ENCODE data around the gene JPH4. TPM values are rescaled to one million over a fixed set of nuclear protein-coding genes. Genes with fewer than 3 reads are reported as not detected.

The JPH4 gene
- polyA plus RNA-seq, 1 donor (not counting 4 experiments of a cell fraction or from before 2014, with no cell fraction given) = 0.01 TPM

- H3K79me2 ChIP-seq (ENCODE audit: control insufficient read depth, insufficient read depth, low read length) = no peaks in the 10 kb centered on the region
- no peaks in the 10 kb centered on the region for H4K20me1 ChIP-seq (ENCODE audit: control insufficient read depth, extremely low read depth, insufficient read depth, low read length)
- no peak overlapping the region for H2AFZ ChIP-seq (ENCODE audit: control insufficient read depth, low read length)
- no peak overlapping the region for H3K4me3 ChIP-seq (ENCODE audit: control insufficient read depth in 2 of 3, extremely low read depth in 1 of 3, insufficient read depth in 2 of 3, low read depth in 1 of 3, low read length in 3 of 3)
- H3K27me3 ChIP-seq (ENCODE audit: control insufficient read depth, extremely low read depth, insufficient read depth, low read length) = peaks cover 15% of the 10 kb centered on the region
- H3K9me1 ChIP-seq (ENCODE audit: control insufficient read depth, extremely low read depth, insufficient read depth, low read length) = no peaks in the 10 kb centered on the region
- H3K4me2 ChIP-seq (ENCODE audit: control insufficient read depth, extremely low read depth, insufficient read depth, low read depth, low read length) = no peak overlapping the region
- H3K36me3 ChIP-seq (ENCODE audit: control insufficient read depth in 2 of 2, extremely low read depth in 1 of 2, insufficient read depth in 2 of 2, low read length in 2 of 2) = no peaks in the 10 kb centered on the region
- dilution Hi-C loops (cut with MboI; ENCODE audit: extremely low pct_ligation_motif_present, low sequenced_read_pairs) = no loop called here
- FAIRE-seq (no peak), DNase-seq (ENCODE audit: low read depth, low spot score) (no peak)
- H3K27ac ChIP-seq (ENCODE audit: control insufficient read depth, insufficient read depth, low read length) = no peak overlapping the region
- no peaks in the 10 kb centered on the region for H3K9me3 ChIP-seq (ENCODE audit: control insufficient read depth, low read depth, low read length)
- peaks cover 3% of the 10 kb centered on the region for H3K4me1 ChIP-seq (ENCODE audit: control insufficient read depth, extremely low read depth, insufficient read depth, low read length)
- H3K9ac ChIP-seq (ENCODE audit: control insufficient read depth, extremely low read depth, insufficient read depth, low read length) = no peak overlapping the region
- TF ChIP-seq EZH2 (IDR thresholded peaks at IDR 0.05; ENCODE audit: low read length) (no peak), CTCF (optimal IDR thresholded peaks at IDR 0.05 in 1 of 3, IDR thresholded peaks at IDR 0.05 in 1 of 3, conservative IDR thresholded peaks at IDR 0.05 in 1 of 3; ENCODE audit: extremely low read depth in 1 of 3, insufficient read depth in 2 of 3, low read length in 3 of 3) (no peak)
These were observed 30.7 kb downstream of the JPH4 start for GRCh38 chr14:23547924-23548323.

GRCh38 chr14:23546450-23547035, 32.0 kb downstream of the JPH4 start:
- Histone ChIP-seq H3K27ac (ENCODE audit: control insufficient read depth, insufficient read depth, low read length) (no peak overlapping the region), H3K27me3 (ENCODE audit: control insufficient read depth, extremely low read depth, insufficient read depth, low read length) (peaks cover 15% of the 10 kb centered on the region), H2AFZ (ENCODE audit: control insufficient read depth, low read length) (no peak overlapping the region), H3K4me3 (ENCODE audit: control insufficient read depth in 2 of 3, extremely low read depth in 1 of 3, insufficient read depth in 2 of 3, low read depth in 1 of 3, low read length in 3 of 3) (no peak overlapping the region), H3K36me3 (ENCODE audit: control insufficient read depth in 2 of 2, extremely low read depth in 1 of 2, insufficient read depth in 2 of 2, low read length in 2 of 2) (no peaks in the 10 kb centered on the region), H3K79me2 (ENCODE audit: control insufficient read depth, insufficient read depth, low read length) (no peaks in the 10 kb centered on the region), H3K4me1 (ENCODE audit: control insufficient read depth, extremely low read depth, insufficient read depth, low read length) (no peaks in the 10 kb centered on the region), H4K20me1 (ENCODE audit: control insufficient read depth, extremely low read depth, insufficient read depth, low read length) (no peaks in the 10 kb centered on the region), H3K4me2 (ENCODE audit: control insufficient read depth, extremely low read depth, insufficient read depth, low read depth, low read length) (no peak overlapping the region), H3K9me1 (ENCODE audit: control insufficient read depth, extremely low read depth, insufficient read depth, low read length) (no peaks in the 10 kb centered on the region), H3K9ac (ENCODE audit: control insufficient read depth, extremely low read depth, insufficient read depth, low read length) (no peak overlapping the region), H3K9me3 (ENCODE audit: control insufficient read depth, low read depth, low read length) (no peaks in the 10 kb centered on the region)
- DNase-seq (ENCODE audit: low read depth, low spot score) (no peak), FAIRE-seq (no peak)
- dilution Hi-C loops (cut with MboI; ENCODE audit: extremely low pct_ligation_motif_present, low sequenced_read_pairs) = no loop called here
- no peak for TF ChIP-seq CTCF (optimal IDR thresholded peaks at IDR 0.05 in 1 of 3, IDR thresholded peaks at IDR 0.05 in 1 of 3, conservative IDR thresholded peaks at IDR 0.05 in 1 of 3; ENCODE audit: extremely low read depth in 1 of 3, insufficient read depth in 2 of 3, low read length in 3 of 3)
- TF ChIP-seq EZH2 (IDR thresholded peaks at IDR 0.05; ENCODE audit: low read length) = no peak

Data from keratinocyte (primary cell).